Activated gamma-delta T cell (primary cell): Measurements from ENCODE around the gene DPEP2.
A peak's percentile ranks its signal among the peaks of the same experiment; 100 is the strongest.
"Not testable (repeated sequence)": the region's sequence is repeated elsewhere in the genome, so short reads cannot be mapped to it uniquely, and the experiment has no call there.

Source experiments
- DNase-seq: peaks from one replicate; lab custom pipeline; 2025; lab: John Stamatoyannopoulos, UW

The DPEP2 gene

DNA sequence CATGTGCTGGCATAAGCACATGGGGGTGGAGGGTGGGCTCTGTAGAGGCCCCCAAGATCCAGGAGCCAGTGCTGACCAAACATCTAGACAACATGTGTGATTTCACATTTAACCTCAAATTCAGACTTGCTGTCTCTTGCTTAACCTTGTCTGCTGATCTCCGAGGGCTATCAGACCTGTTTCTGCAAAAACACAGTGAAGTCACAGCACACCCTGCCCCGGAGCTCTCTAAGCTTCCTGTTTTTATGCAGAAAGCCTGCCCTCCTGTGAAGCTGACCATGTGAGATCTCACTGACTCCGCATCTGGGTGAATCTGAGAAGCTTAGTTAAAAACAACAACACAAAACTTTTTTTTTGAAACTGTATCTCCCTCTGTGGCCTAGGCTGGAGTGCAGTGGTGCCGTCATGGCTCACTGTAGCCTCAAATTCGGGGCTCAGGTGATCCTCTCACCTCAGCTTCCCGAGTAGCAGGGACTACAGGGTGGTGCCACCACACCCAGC is 6.6 kb upstream of the DPEP2 start:
- DNase-seq = no peak

GRCh38 chr16:68005211-68005610 is 5.9 kb upstream of the DPEP2 start:
- no peak for DNase-seq

DNA sequence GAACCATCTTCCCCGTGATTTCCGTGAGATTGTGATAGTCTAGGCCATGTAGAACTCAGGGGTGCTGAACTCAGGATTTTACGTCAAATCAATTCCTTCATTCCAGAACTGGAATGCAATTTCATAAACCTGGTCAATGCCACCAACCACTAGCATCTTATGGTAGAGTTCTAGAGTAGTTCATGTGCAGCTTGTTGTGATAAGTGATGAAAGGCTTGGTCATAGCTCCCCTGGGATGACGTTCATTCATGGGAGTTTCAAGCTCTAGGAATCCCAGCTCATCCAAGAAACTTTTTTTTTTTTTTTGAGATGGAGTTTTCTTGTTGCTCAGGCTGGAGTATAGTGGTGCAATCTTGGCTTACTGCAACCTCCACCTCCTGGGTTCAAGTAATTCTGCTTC is 3.7 kb upstream of the DPEP2 start:
- no peak for DNase-seq

- no peak for DNase-seq
Measured at GRCh38 chr16:68000450-68000849, 1.2 kb upstream of the DPEP2 start.

GRCh38 chr16:67999985-68000384 is 701 bp upstream of the DPEP2 start:
- DNase-seq = no peak

DNA sequence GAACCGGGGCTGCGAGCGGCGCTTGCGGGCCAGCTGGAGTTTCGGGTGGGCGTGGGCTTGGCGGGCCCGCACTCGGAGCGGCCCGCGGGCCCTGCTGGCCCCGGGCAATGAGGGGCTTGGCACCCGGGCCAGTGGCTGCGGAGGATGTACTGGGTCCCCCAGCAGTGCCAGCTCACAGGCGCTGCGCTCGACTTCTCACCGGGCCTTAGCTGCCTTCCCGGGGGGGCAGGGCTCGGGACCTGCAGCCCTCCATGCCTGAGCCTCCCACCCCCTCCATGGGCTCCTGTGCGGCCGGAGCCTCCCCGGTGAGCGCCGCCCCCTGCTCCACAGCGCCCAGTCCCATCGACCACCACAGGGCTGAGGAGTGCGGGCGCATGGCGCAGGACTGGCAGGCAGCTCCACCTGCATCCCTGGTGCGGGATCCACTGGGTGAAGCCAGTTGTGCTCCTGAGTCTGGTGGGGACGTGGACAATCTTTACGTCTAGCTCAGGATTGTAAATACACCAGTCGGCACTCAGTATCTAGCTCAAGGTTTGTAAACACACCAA is 979 bp downstream of the DPEP2 start:
- not testable (repeated sequence) for DNase-seq

DNA sequence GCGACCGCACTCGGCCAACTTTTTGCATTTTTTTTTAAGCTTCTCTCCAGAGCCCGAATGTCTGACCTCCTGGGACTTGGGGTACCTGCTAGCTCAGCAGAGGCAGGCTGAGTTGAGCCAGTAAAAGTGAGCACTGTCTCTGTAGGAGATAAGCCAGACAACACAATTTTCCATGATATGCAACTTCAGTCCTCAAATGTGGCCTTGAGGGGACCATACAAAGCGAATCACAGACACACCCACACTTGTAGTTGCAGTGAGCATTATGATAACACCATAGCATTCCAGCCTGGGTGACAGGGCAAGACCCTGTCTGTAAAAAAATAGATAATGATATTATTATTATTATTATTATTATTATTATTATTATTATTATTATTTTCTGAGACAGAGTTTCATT is 2.6 kb downstream of the DPEP2 start:
- DNase-seq = no peak

DNA sequence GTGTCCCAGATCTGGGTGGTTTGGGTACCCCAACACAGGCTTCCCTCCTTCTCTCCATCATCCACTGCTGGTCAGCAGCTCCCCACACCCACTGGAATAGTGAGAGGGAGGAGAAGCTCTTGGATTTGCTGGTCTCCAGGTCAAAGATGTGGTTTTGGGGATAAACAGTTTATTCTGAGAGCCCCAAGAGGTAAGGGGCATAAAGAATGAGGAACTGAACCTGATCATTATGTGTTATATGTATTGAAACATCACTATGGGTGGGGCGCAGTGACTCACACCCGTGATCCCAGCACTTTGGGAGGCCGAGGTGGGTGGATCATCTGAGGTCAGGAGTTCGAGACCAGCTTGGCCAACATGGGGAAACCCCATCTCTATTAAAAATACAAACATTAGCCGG is 3.9 kb downstream of the DPEP2 start:
- no peak for DNase-seq

- not testable (repeated sequence) for DNase-seq
Measured at GRCh38 chr16:67994040-67994408, 5.3 kb downstream of the DPEP2 start.

DNA sequence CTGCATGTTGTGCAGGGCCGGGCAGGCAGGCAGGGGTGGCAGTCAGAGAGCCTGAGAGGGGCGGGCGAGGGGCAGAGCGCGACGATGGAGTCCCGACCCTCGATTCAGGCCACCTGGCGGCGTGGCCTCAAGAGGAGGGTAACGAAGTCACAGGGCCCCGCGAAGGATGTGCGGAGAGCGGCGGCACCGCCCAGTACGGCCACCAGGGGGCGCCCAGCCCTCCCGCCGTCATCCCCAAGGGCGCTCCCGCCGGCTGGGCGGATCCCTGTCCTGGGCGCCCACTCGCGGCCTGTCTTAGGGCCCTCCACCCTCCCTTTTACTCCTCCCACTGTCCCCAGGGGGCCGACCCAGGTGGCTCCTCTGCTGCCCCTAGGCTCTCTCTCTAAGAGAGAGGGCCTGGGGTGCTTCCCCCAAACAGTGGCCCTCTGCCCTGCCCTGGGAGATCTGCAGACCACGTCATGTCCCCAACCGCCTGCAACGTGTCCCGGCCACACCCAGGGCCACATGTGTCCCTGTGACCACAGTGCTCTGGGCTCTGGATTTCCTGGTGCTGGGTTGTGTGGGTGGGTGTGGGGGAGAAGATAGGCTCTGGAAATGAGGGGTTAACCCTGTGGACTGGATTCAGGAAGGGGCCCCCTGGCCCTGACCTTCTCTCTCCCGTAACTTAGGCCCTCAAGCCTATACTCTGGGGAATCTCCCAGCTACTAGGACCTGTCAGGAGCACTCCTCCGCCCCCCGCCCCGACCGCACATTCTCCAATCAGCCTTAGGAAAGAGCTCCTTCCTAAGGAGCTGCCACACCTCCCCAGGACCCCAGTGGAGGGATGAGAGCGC is 5.9 kb downstream of the DPEP2 start:
- peak; percentile 68 for DNase-seq

DNA sequence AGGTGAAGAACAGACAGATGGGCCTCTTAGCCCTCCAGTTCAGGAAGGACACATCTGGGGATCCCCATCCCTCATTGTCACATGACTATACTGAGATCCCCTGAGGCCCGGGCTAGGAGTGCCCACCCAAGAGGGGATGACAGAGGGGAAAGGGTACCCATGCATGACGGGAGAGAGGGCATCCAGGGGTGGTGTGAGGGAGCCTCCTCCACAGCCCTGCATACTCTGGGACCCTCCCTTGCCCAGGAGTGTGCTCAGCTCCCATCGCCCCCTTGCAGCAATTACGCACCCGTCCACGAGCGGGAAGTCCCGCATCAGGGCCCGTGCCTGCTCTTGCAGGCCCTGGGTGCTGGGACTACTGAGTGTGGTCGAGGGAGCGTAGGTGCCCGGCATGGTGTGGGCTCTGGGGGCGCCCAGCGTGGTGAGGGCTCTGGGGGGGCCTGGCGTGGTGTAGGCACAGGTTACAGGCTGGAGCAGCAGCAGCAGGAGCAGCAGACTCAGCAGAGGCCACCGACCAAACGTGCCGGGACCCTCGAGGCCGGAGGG is 6.5 kb downstream of the DPEP2 start:
- DNase-seq = no peak

- no peak for DNase-seq
Measured at GRCh38 chr16:67990018-67990386, 9.3 kb downstream of the DPEP2 start.

DNA sequence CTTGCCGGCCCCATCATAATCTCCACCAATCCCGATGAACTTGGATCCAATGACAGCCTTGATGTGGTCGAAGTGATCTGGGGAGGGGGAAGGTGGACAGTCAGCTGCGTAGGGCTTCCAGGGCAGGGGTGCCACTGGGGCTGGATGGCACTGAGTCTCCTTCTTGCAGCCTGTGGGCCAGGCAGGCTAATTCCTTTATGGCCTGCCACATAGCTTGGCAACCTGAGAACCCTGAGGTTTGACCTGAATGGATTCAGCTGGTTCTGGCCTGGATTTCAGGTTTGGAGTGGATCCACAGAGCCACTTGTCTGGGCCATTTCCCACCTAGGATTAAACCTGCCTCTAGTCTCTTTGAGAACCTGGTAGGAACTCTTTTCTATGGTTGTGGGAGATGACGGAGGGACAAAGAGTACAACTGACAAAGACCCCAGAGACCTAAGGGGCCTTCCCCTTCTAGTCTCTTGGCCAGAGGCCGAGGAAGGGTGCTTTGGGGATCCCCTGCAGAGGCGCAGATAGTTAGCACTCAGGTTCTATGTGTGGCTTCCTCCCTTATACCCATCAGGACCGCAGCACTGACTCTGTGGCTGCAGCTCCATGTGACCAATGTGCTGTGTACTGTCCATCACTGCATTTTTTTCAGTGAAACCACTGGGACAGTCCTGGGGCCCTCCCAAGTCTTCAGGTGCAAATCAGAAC is 9.8 kb downstream of the DPEP2 start:
- DNase-seq = no peak

- DNase-seq = no peak
Measured at GRCh38 chr16:67988675-67989074, 10.6 kb downstream of the DPEP2 start.

DNA sequence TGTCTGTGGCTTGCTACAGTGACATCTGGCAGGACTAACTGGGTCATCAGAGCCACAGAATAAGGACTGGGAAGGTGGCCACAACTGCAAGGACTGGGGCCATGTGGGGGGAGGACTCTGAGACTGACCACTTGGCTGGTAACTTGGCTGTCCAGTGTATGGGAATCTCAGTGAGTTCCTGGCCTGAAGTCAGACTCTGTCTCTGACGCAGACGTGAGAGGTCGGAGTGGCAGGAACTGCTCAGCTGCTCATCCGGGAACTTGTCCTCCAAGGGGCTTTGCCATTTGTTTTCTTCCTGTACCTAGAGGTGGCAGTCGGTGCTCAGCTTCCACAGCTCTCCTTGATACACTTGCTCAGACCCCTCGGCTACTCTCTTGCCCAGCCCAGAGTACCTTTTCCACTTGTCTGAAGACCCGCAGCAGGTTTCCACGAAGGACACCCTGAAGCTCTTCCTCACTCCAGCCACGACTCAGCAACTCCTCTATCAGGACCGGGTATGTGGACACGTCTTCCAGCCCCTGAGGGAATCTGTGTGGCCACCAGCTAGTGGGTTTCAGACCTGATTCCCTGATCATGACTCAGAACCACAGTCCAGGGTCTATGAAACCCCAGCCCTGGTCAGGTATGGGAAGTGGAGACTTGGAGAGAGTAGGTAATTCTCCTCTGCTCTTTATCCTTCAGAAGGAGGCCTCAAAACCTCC is 11.7 kb downstream of the DPEP2 start:
- DNase-seq = no peak

DNA sequence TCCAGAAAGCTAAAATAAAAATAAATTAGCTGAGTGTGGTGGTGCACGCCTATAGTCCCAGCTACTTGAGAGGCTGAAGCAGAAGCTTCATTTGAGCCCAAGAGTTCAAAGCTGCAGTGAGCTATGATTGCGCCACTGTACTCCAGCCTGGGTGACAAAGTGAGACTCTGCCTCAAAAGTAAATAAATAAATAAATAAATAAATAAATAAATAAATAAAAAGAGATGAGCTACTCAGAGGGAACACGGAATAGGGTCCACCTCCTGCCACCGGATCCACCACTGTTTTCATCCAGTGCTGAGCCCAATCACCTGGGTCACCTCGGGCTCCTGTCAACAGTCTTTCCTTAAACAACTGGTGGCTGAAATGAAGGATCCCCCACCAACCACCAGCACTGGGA is 12.3 kb downstream of the DPEP2 start:
- no peak for DNase-seq

DNA sequence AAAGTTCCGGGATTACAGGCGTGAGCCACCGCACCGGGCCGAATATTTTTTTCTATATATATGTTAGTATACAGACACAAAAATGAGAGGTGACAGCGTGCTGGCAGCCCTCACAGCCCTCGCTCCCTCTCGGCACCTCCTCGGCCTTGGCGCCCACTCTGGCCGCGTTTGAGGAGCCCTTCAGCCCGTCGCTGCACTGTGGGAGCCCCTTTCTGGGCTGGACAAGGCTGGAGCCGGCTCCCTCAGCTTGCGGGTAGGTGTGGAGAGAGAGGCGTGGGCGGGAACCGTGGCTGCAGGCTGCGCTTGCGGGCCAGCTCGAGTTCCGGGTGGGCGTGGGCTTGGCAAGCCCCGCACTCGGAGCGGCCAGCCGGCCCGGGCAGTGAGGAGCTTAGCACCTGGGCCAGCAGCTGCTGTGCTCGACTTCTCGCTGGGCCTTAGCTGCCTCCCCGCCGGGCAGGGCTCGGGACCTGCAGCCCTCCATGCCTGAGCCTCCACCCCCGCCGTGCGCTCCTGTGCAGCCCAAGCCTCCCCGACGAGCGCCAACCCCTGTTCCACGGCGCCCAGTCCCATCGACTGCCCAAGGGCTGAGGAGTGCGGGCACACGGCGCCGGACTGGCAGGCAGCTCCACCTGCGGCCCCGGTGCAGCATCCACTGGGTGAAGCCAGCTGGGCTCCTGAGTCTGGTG is 17.1 kb downstream of the DPEP2 start:
- no peak for DNase-seq

- no peak for DNase-seq
Measured at GRCh38 chr16:67979955-67980678, 19.2 kb downstream of the DPEP2 start, which contains the start of gene DPEP3. Gene DPEP3 (minus strand): TSS chr16:67980499. CDS start chr16:67980380, 119 bp downstream.

- no peak for DNase-seq
Measured at GRCh38 chr16:67977469-67978227, 21.6 kb downstream of the DPEP2 start.

DNA sequence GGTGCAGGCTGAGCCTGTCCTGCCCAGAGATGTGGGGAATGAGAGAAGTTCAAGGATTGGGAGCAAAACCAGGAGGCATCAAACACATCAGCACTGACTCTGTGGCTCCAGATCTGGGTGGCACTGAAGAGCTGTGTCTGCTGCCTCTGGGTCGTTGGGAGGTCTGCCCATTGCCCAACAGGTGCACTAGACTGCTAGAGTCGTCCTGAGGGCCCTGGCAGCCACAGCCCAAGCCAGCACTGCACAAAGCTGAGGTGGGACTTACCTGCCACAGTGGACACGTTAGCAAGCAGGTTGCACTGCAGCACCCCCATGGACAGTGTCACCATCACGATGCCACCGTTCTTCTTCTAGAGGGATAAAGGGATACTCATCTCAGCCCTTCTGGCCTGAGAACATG is 22.3 kb downstream of the DPEP2 start:
- DNase-seq = no peak
